Astrocyte of the hippocampus (primary cell): ENCODE results near the gene ADD2.
"Not testable (repeated sequence)": the region's sequence is repeated elsewhere in the genome, so short reads cannot be mapped to it uniquely, and the experiment has no call there.

ENCODE experiments used
- DNase-seq: peaks from one replicate; pipeline ENCODE4 v3.0.0; 2011; ENCODE audit warnings: low read depth, low spot score

Gene ADD2

GRCh38 chr2:70751881-70752280 lies 16.1 kb downstream of the ADD2 start:
- DNase-seq: no peak

DNA sequence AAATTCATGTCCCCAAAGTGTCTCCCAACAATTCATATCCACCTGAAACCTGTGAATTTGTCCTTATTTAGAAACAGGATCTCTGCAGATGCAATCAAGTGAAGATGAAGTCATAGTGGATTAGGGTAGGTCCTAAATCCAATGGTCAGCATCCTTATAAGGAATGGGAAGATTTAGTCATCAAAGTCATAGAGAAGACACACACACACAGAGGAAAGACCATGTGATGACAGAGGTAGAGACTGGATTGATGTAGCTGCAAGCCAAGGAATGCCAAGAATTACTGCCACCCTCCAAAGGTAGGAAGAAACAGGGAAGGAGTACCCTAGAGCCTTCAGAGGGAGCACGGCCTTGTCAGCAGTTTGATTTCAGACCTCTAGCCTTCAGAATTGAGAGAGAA lies 17.7 kb downstream of the ADD2 start:
- no peak for DNase-seq

- no peak for DNase-seq
Measured at GRCh38 chr2:70748002-70748784, 19.8 kb downstream of the ADD2 start.

- DNase-seq: no peak
Measured at GRCh38 chr2:70747284-70747683, 20.7 kb downstream of the ADD2 start.

DNA sequence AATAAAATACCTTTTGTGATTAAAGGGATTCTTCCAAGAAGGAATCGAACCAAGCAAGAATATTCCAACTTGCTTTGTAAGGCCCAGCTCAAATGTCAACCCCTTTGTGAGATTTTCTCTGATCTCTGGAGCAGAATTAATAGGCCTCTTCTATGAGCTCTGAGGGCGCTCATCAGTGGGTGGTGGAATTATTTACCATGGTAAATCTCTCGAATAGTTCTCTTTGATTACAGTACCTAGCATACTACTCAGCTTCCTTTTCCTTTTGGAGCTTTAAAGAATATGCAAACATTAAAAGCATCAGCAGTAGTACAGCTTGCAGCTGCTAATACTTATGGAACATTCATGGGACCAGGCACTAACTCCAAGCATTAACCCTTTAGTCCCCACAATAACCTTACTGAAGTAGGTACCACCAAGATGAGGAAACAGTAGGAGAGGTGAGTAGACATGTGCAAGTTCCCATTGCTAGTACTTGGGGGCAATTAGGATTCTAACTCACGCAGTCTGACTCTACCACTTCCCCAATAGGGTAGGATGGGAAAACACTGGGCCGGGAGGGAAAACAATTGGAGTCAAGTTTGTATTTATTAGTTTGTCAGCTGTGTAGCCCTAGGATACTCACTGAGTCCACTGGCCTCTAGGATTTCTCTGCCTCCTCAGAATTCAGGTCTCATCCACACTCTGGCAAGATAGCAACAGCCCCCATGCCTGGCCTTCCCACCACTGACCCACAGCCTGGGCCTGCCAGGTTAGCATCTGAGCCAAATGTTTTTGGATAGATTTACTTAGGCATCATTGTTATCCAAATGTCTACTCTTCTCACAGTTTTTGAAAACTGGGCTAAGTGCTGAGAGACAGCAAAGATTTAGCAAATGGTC lies 21.7 kb downstream of the ADD2 start:
- peak; percentile 67 for DNase-seq

DNA sequence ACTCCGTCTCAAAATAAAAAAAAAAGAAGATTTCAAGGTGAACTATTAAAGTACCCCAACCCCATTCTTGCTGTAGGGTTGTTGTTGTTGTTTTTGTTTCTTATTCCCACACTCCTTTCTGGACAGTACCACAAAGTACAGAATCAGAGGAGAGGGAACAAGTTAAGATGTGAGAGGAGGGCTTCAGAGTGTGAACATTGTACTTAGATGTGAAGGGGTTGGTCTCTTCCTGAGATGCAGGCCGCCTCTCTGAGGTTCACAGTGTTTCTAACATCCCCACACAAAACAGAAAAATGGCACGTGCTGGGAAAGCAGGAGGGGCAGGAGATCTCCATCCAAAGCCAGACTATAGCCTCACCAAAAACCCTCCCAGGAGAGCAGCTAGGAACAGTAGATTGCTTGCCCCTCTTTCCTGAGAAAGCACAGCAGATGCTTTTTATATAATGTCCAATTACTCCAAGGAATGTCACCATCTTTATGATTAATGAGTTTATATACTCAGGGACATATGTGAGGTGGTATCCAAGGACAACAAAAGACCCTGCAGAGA lies 22.6 kb downstream of the ADD2 start:
- no peak for DNase-seq

DNA sequence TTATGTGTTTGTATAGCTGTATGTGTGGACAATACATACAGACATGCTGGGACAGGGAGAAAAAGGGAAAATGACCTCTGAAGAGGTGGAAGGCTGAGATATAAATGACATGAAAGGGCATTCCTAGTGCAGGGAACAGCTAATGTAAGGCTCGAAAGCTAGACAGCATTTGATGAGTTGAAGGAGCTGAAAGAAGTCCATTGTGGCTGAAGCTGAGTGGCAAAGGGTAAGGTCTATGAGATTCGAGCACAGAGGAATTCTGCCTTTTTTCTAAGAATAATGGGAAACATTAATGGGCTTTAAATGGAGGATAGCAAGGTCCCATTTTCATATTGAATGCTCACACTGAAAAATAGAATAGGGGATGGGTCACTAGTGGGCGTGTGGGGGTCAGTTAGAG lies 23.6 kb downstream of the ADD2 start:
- no peak for DNase-seq

DNA sequence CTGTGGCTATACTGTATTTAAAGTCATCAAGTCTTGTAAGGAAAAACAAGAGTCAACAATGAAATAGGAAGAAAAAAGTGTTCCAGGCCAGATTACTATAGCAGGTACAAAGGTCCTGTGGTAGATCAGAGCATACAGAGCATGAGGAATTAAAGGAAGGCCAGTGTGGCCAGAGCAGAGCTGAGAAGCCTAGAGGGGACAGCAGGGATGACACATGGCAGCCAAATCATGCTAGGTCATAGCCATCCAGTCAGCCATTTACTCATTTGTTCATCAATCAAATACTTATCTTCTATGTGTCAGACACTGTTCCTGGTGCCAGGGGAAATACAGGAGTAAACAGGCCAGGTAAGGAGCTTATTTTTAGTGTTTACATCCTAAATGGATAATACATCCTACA lies 24.3 kb downstream of the ADD2 start:
- DNase-seq: no peak

DNA sequence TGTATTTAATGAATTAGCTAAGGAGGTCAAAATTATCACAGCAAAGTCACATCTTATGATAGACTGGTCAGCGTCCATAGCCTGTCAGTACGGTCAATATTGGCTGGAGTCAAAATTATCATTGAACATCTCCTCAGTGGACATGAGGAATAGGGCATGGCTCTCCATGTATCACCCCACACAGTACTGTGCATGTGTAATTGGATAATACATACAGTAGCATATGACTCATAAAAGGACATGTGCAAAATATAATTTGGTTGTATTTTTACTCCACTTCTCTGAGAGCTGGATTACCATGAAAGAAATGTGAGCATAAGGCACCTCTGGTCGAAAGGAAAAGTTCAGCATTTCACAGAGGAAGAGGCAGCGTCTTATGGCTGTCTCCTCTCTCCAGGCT lies 24.9 kb downstream of the ADD2 start:
- DNase-seq: no peak

- not testable (repeated sequence) for DNase-seq
Measured at GRCh38 chr2:70739492-70739891, 28.5 kb downstream of the ADD2 start.

DNA sequence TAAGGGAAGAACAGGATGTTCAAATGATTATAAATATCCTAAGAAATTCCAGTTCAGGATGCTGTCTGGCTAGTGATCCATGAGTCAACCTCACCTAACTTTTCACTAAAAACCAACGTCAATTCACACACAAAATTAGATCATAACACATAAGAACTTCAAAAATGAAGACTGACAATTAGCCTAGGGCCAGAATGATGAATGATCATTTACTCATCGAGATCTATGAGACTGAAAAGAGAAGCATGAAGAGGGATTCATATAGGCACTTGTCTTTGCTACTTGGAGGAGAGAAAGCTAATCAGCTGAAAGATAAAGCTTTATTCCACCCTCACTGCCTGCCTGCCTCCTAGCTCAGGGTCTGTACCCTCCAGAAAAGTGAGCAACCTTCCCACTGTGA lies 29.8 kb downstream of the ADD2 start:
- no peak for DNase-seq

DNA sequence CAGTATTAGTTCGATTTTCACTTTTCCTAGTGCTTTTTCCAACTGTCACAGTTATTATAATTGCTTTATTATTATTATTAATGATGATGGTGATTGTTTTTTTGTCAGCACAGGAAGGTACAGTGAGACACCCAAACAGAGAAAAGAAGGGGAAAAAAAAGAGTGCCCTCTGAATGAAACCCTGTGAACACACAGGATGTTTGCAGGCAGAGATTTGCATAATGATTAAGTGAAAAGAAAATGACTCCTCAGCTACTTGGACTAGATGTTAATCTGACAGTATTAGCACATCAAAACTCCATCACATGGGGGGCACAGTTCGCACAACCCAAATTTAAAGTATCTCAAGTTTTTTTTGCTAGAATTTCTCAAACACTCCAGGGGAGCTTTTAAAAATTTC lies 32.9 kb downstream of the ADD2 start:
- DNase-seq: no peak

DNA sequence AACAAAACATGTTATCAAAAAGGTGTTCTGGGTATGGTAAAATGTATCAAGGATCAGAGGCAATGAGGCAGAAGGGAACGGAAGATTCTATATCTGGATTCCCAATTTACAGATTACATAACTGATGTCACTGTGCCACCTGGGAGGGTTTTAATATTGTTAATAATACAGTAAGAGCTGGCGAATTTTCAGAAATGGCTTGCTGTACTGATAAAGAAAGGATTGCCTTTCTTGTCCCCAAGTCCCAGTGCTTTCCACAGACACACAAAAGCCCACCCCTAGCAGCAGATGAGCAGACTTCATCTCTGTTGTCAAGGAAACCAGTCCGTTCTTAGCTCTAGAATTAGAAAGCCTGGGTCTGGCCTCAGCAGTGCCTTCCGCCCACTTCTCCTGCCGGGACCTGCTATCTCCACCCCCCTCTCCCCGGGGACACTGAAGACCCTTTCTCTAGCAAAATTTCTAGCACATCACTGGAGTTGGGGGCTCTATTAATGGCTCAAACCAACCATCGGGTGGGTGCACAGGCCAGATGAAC lies 34.3 kb downstream of the ADD2 start:
- DNase-seq: no peak

GRCh38 chr2:70732766-70733645 lies 35.0 kb downstream of the ADD2 start:
- peak; percentile 22 for DNase-seq

DNA sequence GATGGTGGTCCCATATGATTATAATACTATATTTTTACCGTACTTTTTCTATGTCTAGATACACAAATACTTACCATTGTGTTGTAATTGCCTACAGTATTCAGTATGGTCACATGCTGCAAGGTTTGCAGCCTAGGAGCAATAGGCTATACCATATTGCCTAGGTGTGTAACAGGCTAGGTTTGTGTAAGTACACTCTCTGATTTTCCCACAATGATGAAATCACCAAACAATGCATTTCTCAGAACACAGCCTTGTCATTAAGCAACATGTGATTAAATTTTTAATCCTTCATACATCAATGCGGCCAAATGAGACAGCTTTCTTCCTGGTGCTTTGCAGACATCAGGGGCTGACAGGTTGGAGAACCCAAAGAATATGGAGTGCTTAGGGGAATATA lies 37.3 kb downstream of the ADD2 start:
- no peak for DNase-seq

- peak; percentile 16 for DNase-seq
Measured at GRCh38 chr2:70729647-70730046, 38.4 kb downstream of the ADD2 start.

- DNase-seq: peak; percentile 22
Measured at GRCh38 chr2:70728128-70728527, 39.9 kb downstream of the ADD2 start.

DNA sequence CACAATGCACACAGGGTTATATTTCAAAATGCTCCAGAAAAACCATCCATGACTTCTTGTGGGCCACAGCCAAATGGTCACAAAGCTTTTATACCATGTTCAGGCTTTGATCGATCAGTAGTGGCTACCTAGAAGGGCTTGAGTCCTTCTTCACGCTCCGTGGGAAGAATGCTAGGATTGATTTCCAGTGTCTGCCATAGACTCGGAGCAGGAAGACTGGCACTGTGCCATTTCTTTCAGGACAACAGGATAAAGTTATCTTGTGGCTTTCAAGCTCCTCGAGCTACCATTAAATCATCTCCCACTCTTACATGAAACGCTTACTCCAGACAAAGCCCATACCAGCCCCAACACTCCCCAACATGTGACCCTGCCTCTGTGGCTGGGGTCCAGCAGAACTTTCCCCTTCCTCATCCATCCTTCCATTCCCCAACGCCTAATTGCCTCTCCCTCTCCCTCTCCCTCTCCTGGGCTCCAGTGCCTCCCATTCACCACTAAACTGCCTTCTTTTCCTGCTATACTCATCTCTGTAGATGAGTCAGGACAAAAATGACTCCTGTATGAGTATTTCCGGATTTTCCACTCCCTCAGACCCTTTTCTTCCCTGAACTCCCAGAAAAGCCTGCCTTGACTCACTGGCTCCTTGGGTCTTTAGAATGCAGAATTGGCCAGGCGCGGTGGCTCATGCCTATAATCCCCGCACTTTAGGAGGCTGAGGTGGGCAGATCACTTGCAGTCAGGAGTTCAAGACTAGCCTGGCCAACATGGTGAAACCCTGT lies 40.9 kb downstream of the ADD2 start:
- DNase-seq: peak; percentile 52

GRCh38 chr2:70725505-70725904 lies 42.5 kb downstream of the ADD2 start:
- no peak for DNase-seq

GRCh38 chr2:70724366-70724765 lies 43.6 kb downstream of the ADD2 start:
- DNase-seq: no peak
